Neuronal stem cell (in vitro differentiated cells): ENCODE measurements around the gene PVR.
A peak's percentile ranks its signal among the peaks of the same experiment; 100 is the strongest.
"Not testable (repeated sequence)": the region's sequence is repeated elsewhere in the genome, so short reads cannot be mapped to it uniquely, and the experiment has no call there.

Experiments
- DNase-seq: peaks from one replicate; pipeline ENCODE4 v3.0.0-alpha.2; 2013; ENCODE audit warnings: low spot score
- H2AFZ ChIP-seq: one replicate; pipeline ENCODE4 v1.6.1; 2013; ENCODE audit warnings: mild to moderate bottlenecking, low read length, inconsistent platforms
- H2AK5ac ChIP-seq: 2 replicates; pipeline ENCODE4 v1.6.1; 2013; ENCODE audit warnings: low read depth, mild to moderate bottlenecking, inconsistent platforms, low read length, moderate library complexity, mixed read lengths
- H2BK120ac ChIP-seq: 2 replicates; pipeline ENCODE4 v1.6.1; 2013; ENCODE audit warnings: low read depth, mild to moderate bottlenecking, inconsistent platforms, low read length, moderate library complexity, mixed read lengths
- H2BK12ac ChIP-seq: one replicate; pipeline ENCODE4 v1.6.1; 2013; ENCODE audit warnings: low read length, inconsistent platforms
- H2BK15ac ChIP-seq: 2 replicates; pipeline ENCODE4 v1.6.1; 2013; ENCODE audit warnings: mild to moderate bottlenecking, low read length, inconsistent platforms, mixed read lengths
- H2BK5ac ChIP-seq: one replicate; pipeline ENCODE4 v1.6.1; 2013; ENCODE audit warnings: inconsistent platforms, mild to moderate bottlenecking, low read length, moderate library complexity
- H3K14ac ChIP-seq: one replicate; pipeline ENCODE4 v1.6.1; 2013; ENCODE audit warnings: low read length, inconsistent platforms
- H3K18ac ChIP-seq: 2 replicates; pipeline ENCODE4 v1.6.1; 2013; ENCODE audit warnings: low read length, inconsistent platforms
- H3K23ac ChIP-seq: 2 replicates; pipeline ENCODE4 v1.6.1; 2013; ENCODE audit warnings: low read depth, mild to moderate bottlenecking, mixed read lengths, low read length, inconsistent platforms; ENCODE audit not compliant: poor library complexity
- H3K27ac ChIP-seq: replicated peaks from 3 replicates; pipeline ENCODE4 v1.5.1; 2013; ENCODE audit warnings: low read length, inconsistent platforms
- H3K27me3 ChIP-seq, 3 experiments: 2 replicates each; pipeline ENCODE4 v1.6.1; 2013; ENCODE audit warnings: low read length in 3 of 3, mild to moderate bottlenecking in 2 of 3, inconsistent platforms in 1 of 3, low read depth in 1 of 3, mixed read lengths in 1 of 3, moderate library complexity in 1 of 3; ENCODE audit not compliant: control insufficient read depth in 3 of 3, insufficient read depth in 3 of 3
- H3K36me3 ChIP-seq, 2 donors: replicated peaks in 1 of 2; 2 replicates each; pipeline ENCODE4 v1.6.1; 2013; ENCODE audit warnings: low read length in 2 of 2; ENCODE audit not compliant: control insufficient read depth in 2 of 2, insufficient read depth in 2 of 2
- H3K4ac ChIP-seq: 2 replicates; pipeline ENCODE4 v1.6.1; 2013; ENCODE audit warnings: inconsistent platforms, mild to moderate bottlenecking, low read length, moderate library complexity
- H3K4me1 ChIP-seq, 2 donors: 1 replicate in 1 of 2; 2 replicates in 1 of 2; pipeline ENCODE4 v1.6.1; 2013; ENCODE audit warnings: low read length in 2 of 2, low read depth in 1 of 2; ENCODE audit not compliant: control insufficient read depth in 2 of 2, insufficient read depth in 1 of 2
- H3K4me2 ChIP-seq: one replicate; pipeline ENCODE4 v1.6.1; 2013; ENCODE audit warnings: mild to moderate bottlenecking, low read length, inconsistent platforms; ENCODE audit not compliant: insufficient read depth, poor library complexity, severe bottlenecking
- H3K4me3 ChIP-seq, 2 donors: 2 replicates each; pipeline ENCODE4 v1.5.1; 2013; ENCODE audit warnings: low read length in 2 of 2, mild to moderate bottlenecking in 2 of 2, inconsistent platforms in 1 of 2, moderate library complexity in 1 of 2
- H3K79me1 ChIP-seq: one replicate; pipeline ENCODE4 v1.6.1; 2013; ENCODE audit warnings: low read depth, mild to moderate bottlenecking, inconsistent platforms, low read length, moderate library complexity
- H3K9ac ChIP-seq: one replicate; pipeline ENCODE4 v1.6.1; 2013; ENCODE audit warnings: mild to moderate bottlenecking, low read depth, low read length, inconsistent platforms; ENCODE audit not compliant: poor library complexity
- H3K9me3 ChIP-seq, 2 donors: replicated peaks in 1 of 2; 2 replicates each; pipeline versions ENCODE3 to v1.6.1; 2013; ENCODE audit warnings: low read length in 2 of 2, mild to moderate bottlenecking in 2 of 2, inconsistent platforms in 1 of 2, low read depth in 1 of 2, mixed read lengths in 1 of 2, moderate library complexity in 1 of 2; ENCODE audit not compliant: control insufficient read depth in 2 of 2, insufficient read depth in 1 of 2
- H4K8ac ChIP-seq: one replicate; pipeline ENCODE4 v1.6.1; 2013; ENCODE audit warnings: low read depth, mild to moderate bottlenecking, inconsistent platforms, low read length, moderate library complexity
- H4K91ac ChIP-seq: one replicate; pipeline ENCODE4 v1.6.1; 2013; ENCODE audit warnings: low read length, low read depth, mild to moderate bottlenecking, inconsistent platforms; ENCODE audit not compliant: poor library complexity
- WGBS, 2 donors: extraction: QIAGEN DNeasy Blood & Tissue Kit; methylation state at CpG; one replicate each; pipeline ENCODE4 v1.1.7; 2013; ENCODE audit warnings: missing lambda C conversion rate in 2 of 2, mixed read lengths in 1 of 2; ENCODE audit not compliant: insufficient read length in 2 of 2, insufficient replicate concordance in 1 of 2; ENCODE audit errors: extremely low coverage in 2 of 2; 5-methylcytosine and 5-hydroxymethylcytosine counted together

The PVR gene

DNA sequence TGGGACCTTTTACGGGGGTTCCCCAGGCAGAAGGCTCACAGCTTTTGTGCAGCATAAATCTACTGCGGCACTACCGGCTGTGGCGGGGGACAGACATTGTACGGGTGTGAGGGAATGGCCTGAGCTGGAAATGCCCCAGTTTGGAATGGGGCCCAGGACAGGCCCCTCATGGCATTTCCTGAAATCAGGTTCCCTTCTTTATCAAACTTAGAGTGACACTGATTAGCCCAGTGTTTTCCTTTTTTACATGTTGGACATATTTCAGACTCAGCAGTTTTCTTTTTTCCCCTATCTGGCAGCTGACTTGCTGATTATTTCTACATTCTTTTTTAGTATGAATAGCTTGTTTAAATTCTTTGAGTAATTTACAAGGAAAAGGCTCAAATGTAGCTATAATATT lies 9.7 kb upstream of the PVR start:
- not testable (repeated sequence) for H2BK120ac ChIP-seq, H3K4me1 ChIP-seq, H3K14ac ChIP-seq, H2BK5ac ChIP-seq, H3K27ac ChIP-seq, H2AK5ac ChIP-seq, H3K9ac ChIP-seq, H3K18ac ChIP-seq, H3K23ac ChIP-seq, H3K4ac ChIP-seq, DNase-seq, H3K36me3 ChIP-seq, H3K79me1 ChIP-seq, H3K4me3 ChIP-seq, H2BK12ac ChIP-seq, H3K27me3 ChIP-seq, H3K4me2 ChIP-seq, H2AFZ ChIP-seq, H4K91ac ChIP-seq, H4K8ac ChIP-seq, H2BK15ac ChIP-seq, H3K9me3 ChIP-seq
- WGBS, 2 donors: no CpG with 5 or more reads among the region's 5 CpGs

DNA sequence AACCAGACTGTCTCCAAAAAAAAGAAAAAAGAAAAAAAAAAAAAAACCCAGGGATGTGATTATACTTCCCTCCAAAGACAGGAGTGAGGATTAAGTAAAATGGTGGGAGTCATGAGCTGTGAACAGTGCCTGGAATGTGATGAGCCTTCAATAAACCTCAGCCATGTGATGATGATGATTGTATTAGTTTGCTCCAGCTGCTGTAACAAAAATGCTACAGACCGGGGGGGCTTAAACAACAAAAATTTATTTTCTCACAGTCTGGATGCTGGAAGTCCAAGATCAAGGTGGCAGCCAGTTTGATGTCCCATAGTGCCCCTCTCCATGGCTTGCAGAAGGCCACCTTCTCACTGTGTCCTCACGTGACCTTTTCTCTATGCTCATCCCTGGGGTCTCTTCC lies 8.9 kb upstream of the PVR start:
- no peaks in the 10 kb centered on the region for H3K9me3 ChIP-seq
- no peak for DNase-seq
- H3K36me3 ChIP-seq: no peaks in the 10 kb centered on the region
- H4K91ac ChIP-seq: no peak overlapping the region
- H3K18ac ChIP-seq: no peak overlapping the region
- no CpG with 5 or more reads among the region's 2 CpGs for WGBS, 2 donors
- no peak overlapping the region for H3K4me2 ChIP-seq
- H2BK5ac ChIP-seq: no peak overlapping the region
- no peak overlapping the region for H2AK5ac ChIP-seq
- H2AFZ ChIP-seq: no peak overlapping the region
- no peak overlapping the region for H3K27ac ChIP-seq
- H3K4ac ChIP-seq: no peak overlapping the region
- no peaks in the 10 kb centered on the region for H3K79me1 ChIP-seq
- no peak overlapping the region for H3K9ac ChIP-seq
- H3K14ac ChIP-seq: no peak overlapping the region
- H3K4me1 ChIP-seq: no peaks in the 10 kb centered on the region
- peaks cover 0 to 9% (median 0%) of the 10 kb centered on the region in 3 experiments for H3K27me3 ChIP-seq
- no peak overlapping the region for H3K23ac ChIP-seq
- no peak overlapping the region for H2BK120ac ChIP-seq
- H2BK15ac ChIP-seq: no peak overlapping the region
- H4K8ac ChIP-seq: no peak overlapping the region
- H2BK12ac ChIP-seq: no peak overlapping the region
- H3K4me3 ChIP-seq: no peak overlapping the region

DNA sequence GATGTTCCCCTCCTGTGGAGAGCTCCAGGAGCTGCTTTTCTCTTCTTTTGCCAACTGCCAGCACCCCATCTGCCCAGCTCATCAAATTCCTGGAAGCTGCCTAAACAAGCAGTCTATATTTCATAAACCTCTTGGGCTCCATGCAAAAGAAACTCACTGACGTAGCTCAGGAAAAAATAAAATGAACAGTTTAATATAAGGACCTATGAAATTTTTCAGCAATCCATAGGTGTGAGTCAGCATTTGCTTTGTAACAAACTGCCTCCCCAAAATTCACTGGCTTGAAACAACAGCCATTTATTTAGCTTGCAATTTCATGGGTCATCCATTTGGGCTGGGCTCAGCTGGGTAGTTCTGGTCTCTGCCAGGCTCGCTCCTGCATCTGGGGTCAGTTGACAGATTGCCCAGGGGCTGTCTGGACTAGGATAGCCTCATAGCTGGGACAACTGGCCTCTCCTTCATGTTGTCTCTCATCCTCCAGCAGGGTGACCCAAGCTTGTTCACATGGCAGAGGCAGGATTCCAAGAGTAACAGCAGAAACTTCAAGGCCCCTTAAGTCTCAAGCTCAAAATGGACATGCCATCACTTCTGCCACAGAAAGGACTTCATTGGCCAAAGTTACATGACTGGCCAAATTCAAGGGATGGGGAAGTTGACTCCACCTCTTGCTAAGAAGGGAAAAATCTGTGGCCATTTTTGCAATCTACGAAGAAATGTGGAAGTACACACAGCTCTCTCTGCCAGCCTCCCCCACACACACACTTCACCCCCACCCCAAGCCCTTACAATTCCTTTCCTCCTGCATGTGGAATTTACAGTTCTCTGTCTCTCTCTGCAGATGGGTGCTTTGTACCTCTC lies 7.9 kb upstream of the PVR start:
- no peak for DNase-seq
- Histone ChIP-seq H2AK5ac (no peak overlapping the region), H2BK5ac (no peak overlapping the region), H3K18ac (peak overlapping the region; percentile 18), H3K23ac (no peak overlapping the region), H2BK12ac (no peak overlapping the region), H3K79me1 (no peaks in the 10 kb centered on the region), H2BK15ac (no peak overlapping the region), H3K4me2 (no peak overlapping the region), H4K8ac (no peak overlapping the region), H4K91ac (no peak overlapping the region), H3K27me3 (peaks cover 0 to 16% (median 0%) of the 10 kb centered on the region in 3 experiments), H3K4me1 (no peaks in the 10 kb centered on the region), H3K9me3 (no peaks in the 10 kb centered on the region), H3K27ac (no peak overlapping the region), H2BK120ac (no peak overlapping the region), H3K36me3 (no peaks in the 10 kb centered on the region), H3K14ac (no peak overlapping the region), H2AFZ (no peak overlapping the region), H3K4me3 (no peak overlapping the region), H3K4ac (no peak overlapping the region), H3K9ac (no peak overlapping the region)
- WGBS, 2 donors: no CpG with 5 or more reads among the region's 3 CpGs

DNA sequence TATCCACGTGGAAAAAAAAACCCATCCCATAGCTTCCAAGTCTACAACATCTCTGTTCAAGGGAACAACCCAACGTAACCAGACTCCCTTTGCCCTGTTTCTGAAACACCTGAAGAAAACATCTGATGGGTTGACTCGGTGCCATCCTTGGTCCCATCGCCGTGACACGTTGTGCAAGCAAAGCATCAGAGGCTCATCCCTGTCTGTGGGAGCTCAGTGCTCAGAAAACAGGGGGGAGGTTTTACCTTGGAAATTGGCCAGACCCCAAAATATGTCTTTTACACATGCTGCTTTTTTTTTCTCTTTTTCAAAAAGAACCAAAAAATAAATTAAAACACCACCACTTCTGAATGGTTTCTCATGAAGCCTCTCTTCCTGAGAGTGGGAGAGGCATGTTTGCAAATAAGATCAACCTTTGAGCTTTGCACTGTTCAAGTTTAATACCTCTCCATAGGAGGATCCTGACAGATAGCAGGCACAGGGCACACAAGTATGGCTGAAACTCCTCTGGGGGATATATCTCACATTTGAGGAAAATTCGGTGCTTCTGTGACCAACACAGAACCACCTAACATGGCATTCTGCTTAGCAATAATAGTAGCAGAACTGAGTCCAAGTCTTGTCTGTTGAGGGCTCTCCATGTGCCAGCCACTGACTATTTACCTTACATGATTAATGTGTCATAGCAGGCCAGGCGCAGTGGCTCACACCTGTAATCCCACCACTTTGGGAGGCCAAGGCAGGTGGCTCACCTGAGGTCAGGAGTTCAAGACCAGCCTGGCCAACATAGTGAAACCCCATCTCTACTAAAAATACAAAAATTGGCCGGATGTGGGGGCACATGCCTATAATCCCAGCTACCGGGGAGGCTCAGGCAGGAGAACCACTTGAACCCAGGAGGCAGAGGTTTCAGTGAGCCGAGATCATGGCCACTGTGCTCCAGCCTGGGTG lies 7.0 kb upstream of the PVR start:
- H2BK120ac ChIP-seq: no peak overlapping the region
- WGBS, 2 donors: no CpG with 5 or more reads among the region's 11 CpGs
- no peak overlapping the region for H3K23ac ChIP-seq
- H3K36me3 ChIP-seq: no peaks in the 10 kb centered on the region
- H2BK5ac ChIP-seq: no peak overlapping the region
- H3K9me3 ChIP-seq: no peaks in the 10 kb centered on the region
- no peak overlapping the region for H4K91ac ChIP-seq
- no peak for DNase-seq
- peaks cover 0 to 25% (median 0%) of the 10 kb centered on the region in 3 experiments for H3K27me3 ChIP-seq
- no peak overlapping the region for H3K4me2 ChIP-seq
- H3K4ac ChIP-seq: no peak overlapping the region
- no peak overlapping the region for H3K18ac ChIP-seq
- H3K4me3 ChIP-seq: no peak overlapping the region
- no peak overlapping the region for H2AK5ac ChIP-seq
- H3K79me1 ChIP-seq: no peaks in the 10 kb centered on the region
- no peak overlapping the region for H3K9ac ChIP-seq
- no peak overlapping the region for H4K8ac ChIP-seq
- no peak overlapping the region for H3K14ac ChIP-seq
- no peak overlapping the region for H3K27ac ChIP-seq
- no peaks in the 10 kb centered on the region for H3K4me1 ChIP-seq
- H2BK12ac ChIP-seq: no peak overlapping the region
- no peak overlapping the region for H2AFZ ChIP-seq
- no peak overlapping the region for H2BK15ac ChIP-seq
